ENCODE results near the gene SCN8A.
"Not testable (repeated sequence)": the region's sequence is repeated elsewhere in the genome, so short reads cannot be mapped to it uniquely, and the experiment has no call there.

The SCN8A gene

GRCh38 chr12:51591016-51591901 is at the start of gene SCN8A:
Gene SCN8A, plus strand, starts transcription at chr12:51591233. Its CDS starts 71,585 bp downstream, at chr12:51662818.
- DNase-seq (ENCODE audit: low read depth, low spot score): no peak

GRCh38 chr12:51546097-51546496 is 44.9 kb upstream of the SCN8A start:
- no peak for DNase-seq (ENCODE audit: low read depth, low spot score)

- DNase-seq (ENCODE audit: low read depth, low spot score): no peak
Measured at GRCh38 chr12:51547606-51548005, 43.4 kb upstream of the SCN8A start.

GRCh38 chr12:51548241-51548640 is 42.8 kb upstream of the SCN8A start:
- DNase-seq (ENCODE audit: low read depth, low spot score): no peak

- DNase-seq (ENCODE audit: low read depth, low spot score): no peak
Measured at GRCh38 chr12:51549637-51550036, 41.4 kb upstream of the SCN8A start.

- not testable (repeated sequence) for DNase-seq (ENCODE audit: low read depth, low spot score)
Measured at GRCh38 chr12:51568271-51569032, 22.6 kb upstream of the SCN8A start.

- no peak for DNase-seq (ENCODE audit: low read depth, low spot score)
Measured at GRCh38 chr12:51579321-51579850, 11.6 kb upstream of the SCN8A start.

GRCh38 chr12:51589060-51589459 is 2.0 kb upstream of the SCN8A start:
- no peak for DNase-seq (ENCODE audit: low read depth, low spot score)

GRCh38 chr12:51589557-51590176 is 1.4 kb upstream of the SCN8A start:
- no peak for DNase-seq (ENCODE audit: low read depth, low spot score)

- no peak for DNase-seq (ENCODE audit: low read depth, low spot score)
Measured at GRCh38 chr12:51590347-51591015, 552 bp upstream of the SCN8A start.

- no peak for DNase-seq (ENCODE audit: low read depth, low spot score)
Measured at GRCh38 chr12:51592034-51592705, 1.1 kb downstream of the SCN8A start.

GRCh38 chr12:51593021-51593420 is 2.0 kb downstream of the SCN8A start:
- no peak for DNase-seq (ENCODE audit: low read depth, low spot score)

- DNase-seq (ENCODE audit: low read depth, low spot score): no peak
Measured at GRCh38 chr12:51593539-51593938, 2.5 kb downstream of the SCN8A start.

- DNase-seq (ENCODE audit: low read depth, low spot score): no peak
Measured at GRCh38 chr12:51598156-51598555, 7.1 kb downstream of the SCN8A start.

- DNase-seq (ENCODE audit: low read depth, low spot score): no peak
Measured at GRCh38 chr12:51600721-51601120, 9.7 kb downstream of the SCN8A start.

GRCh38 chr12:51601241-51601640 is 10.2 kb downstream of the SCN8A start:
- DNase-seq (ENCODE audit: low read depth, low spot score): no peak

- not testable (repeated sequence) for DNase-seq (ENCODE audit: low read depth, low spot score)
Measured at GRCh38 chr12:51605896-51606295, 14.9 kb downstream of the SCN8A start.

- not testable (repeated sequence) for DNase-seq (ENCODE audit: low read depth, low spot score)
Measured at GRCh38 chr12:51607197-51607596, 16.2 kb downstream of the SCN8A start.

- no peak for DNase-seq (ENCODE audit: low read depth, low spot score)
Measured at GRCh38 chr12:51620448-51620847, 29.4 kb downstream of the SCN8A start.

GRCh38 chr12:51621156-51621922 is 30.3 kb downstream of the SCN8A start:
- DNase-seq (ENCODE audit: low read depth, low spot score): no peak
